SU-DHL-6 (cell line): ENCODE results near the gene C6orf47.

Source experiments
- H2AFZ ChIP-seq: fragments of 200-600 bp; sonication (generic); 2 replicates; pipeline ENCODE4 v1.6.1; 2014; ENCODE audit warnings: low read depth, mild to moderate bottlenecking, moderate library complexity, mixed read lengths, antibody characterized with exemption, low read length; ENCODE audit not compliant: severe bottlenecking
- H3F3A ChIP-seq: fragments of 200-600 bp; shearing (Covaris generic); 2 replicates; pipeline ENCODE4 v1.6.0; 2016; ENCODE audit warnings: antibody characterized with exemption, mild to moderate bottlenecking; ENCODE audit not compliant: insufficient read depth
- H3K27ac ChIP-seq: fragments of 200-600 bp; sonication (generic); 2 replicates; pipeline ENCODE4 v1.5.1; 2016; ENCODE audit warnings: low read depth, mild to moderate bottlenecking, low read length, moderate library complexity, mixed read lengths
- H3K27me3 ChIP-seq: fragments of 200-600 bp; sonication (generic), shearing (Covaris generic); 2 replicates; pipeline ENCODE4 v1.6.0; 2014; ENCODE audit warnings: mild to moderate bottlenecking, low read length
- H3K36me3 ChIP-seq: fragments of 200-600 bp; sonication (generic); 2 replicates; pipeline ENCODE4 v1.6.1; 2014; ENCODE audit warnings: mild to moderate bottlenecking, low read length, mixed read lengths
- H3K4me2 ChIP-seq: fragments of 300-600, 200-600 bp; shearing (Covaris generic), sonication (generic); 2 replicates; pipeline ENCODE4 v1.6.0; 2014; ENCODE audit warnings: low read length, low read depth, mild to moderate bottlenecking; ENCODE audit not compliant: poor library complexity, severe bottlenecking
- H3K4me3 ChIP-seq: fragments of 200-600 bp; sonication (generic); 2 replicates; pipeline ENCODE4 v1.5.1; 2014; ENCODE audit warnings: antibody characterized with exemption, low read length, mild to moderate bottlenecking, mixed read lengths; ENCODE audit not compliant: insufficient read depth, poor library complexity, severe bottlenecking
- H3K79me2 ChIP-seq: fragments of 200-600 bp; sonication (generic); 2 replicates; pipeline ENCODE4 v1.6.1; 2014; ENCODE audit warnings: mild to moderate bottlenecking, low read length, moderate library complexity; ENCODE audit not compliant: insufficient read depth
- H3K9ac ChIP-seq: fragments of 200-600 bp; sonication (generic); 2 replicates; pipeline ENCODE4 v1.7.0; 2014; ENCODE audit warnings: mild to moderate bottlenecking, low read length
- H3K9me2 ChIP-seq: fragments of 200-600 bp; sonication (generic); replicated peaks from 2 replicates; pipeline ENCODE4 v1.6.1; 2014; ENCODE audit warnings: low read length; ENCODE audit not compliant: insufficient read depth
- H3K9me3 ChIP-seq: fragments of 200-600 bp; sonication (generic); 2 replicates; pipeline ENCODE4 v1.6.1; 2014; ENCODE audit warnings: low read length, mixed read lengths; ENCODE audit not compliant: insufficient read depth
- H4K20me1 ChIP-seq: fragments of 200-600 bp; sonication (generic); 2 replicates; pipeline ENCODE4 v1.6.1; 2014; ENCODE audit warnings: low read depth, mild to moderate bottlenecking, antibody characterized with exemption, low read length, moderate library complexity, mixed read lengths
- CTCF ChIP-seq: fragments of 200-600 bp; sonication (generic); IDR thresholded peaks from one replicate; pipeline ENCODE4 v1.5.1; 2017; ENCODE audit warnings: antibody characterized with exemption, mild to moderate bottlenecking, low read length, moderate library complexity; ENCODE audit not compliant: insufficient read depth, poor library complexity, severe bottlenecking
- EZH2phosphoT487 ChIP-seq: fragments of 200-600 bp; sonication (generic), shearing (Covaris generic); conservative IDR thresholded peaks from 2 replicates; pipeline ENCODE4 v1.6.1; 2018; ENCODE audit warnings: mild to moderate bottlenecking, antibody characterized with exemption, low read length, moderate library complexity, mixed read lengths

Gene C6orf47

DNA sequence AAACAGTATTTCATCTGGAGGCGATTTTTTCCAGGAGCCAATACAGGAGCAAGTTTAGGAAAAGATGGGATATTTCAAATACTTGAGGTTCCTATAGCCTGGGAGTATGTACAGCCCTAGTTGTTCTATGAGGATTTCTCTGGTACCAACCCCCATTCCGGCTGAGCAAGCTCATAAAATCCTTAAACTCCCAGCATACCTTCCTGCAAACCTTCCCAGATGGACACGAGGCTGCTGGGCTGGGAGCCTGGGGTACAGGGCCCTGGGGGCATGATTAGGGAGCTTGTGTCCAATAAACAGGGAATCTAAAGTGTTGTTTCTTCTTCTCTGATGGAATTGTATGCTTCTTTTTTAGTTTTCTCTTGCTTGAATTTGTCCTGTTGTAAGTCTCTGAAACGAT is 38.6 kb downstream of the C6orf47 start:
- TF ChIP-seq EZH2phosphoT487 (no peak), CTCF (no peak)
- H3K9me2 ChIP-seq: no peaks in the 10 kb centered on the region
- peak overlapping the region; percentile 64 for H3K4me3 ChIP-seq
- H3K9me3 ChIP-seq: no peaks in the 10 kb centered on the region
- H3K36me3 ChIP-seq: peaks cover 50% of the 10 kb centered on the region
- H3K27ac ChIP-seq: peak overlapping the region; percentile 78; the same call in 1 of the 2 replicates
- H3K9ac ChIP-seq: peak overlapping the region; percentile 83
- peak overlapping the region; percentile 84 for H3K4me2 ChIP-seq
- peaks cover 25% of the 10 kb centered on the region for H3F3A ChIP-seq
- no peaks in the 10 kb centered on the region for H3K27me3 ChIP-seq
- H3K79me2 ChIP-seq: peaks cover 56% of the 10 kb centered on the region
- H2AFZ ChIP-seq: no peak overlapping the region
- peaks cover 16% of the 10 kb centered on the region; the same call in 1 of the 2 replicates for H4K20me1 ChIP-seq

- Histone ChIP-seq H3K36me3 (peaks cover 45% of the 10 kb centered on the region), H3K9me3 (no peaks in the 10 kb centered on the region), H3K27ac (peak overlapping the region; percentile 78), H3K9ac (peak overlapping the region; percentile 83), H3F3A (peaks cover 25% of the 10 kb centered on the region), H3K4me2 (peak overlapping the region; percentile 84), H2AFZ (no peak overlapping the region), H3K79me2 (peaks cover 50% of the 10 kb centered on the region), H4K20me1 (peaks cover 16% of the 10 kb centered on the region; the same call in 1 of the 2 replicates), H3K9me2 (no peaks in the 10 kb centered on the region), H3K27me3 (no peaks in the 10 kb centered on the region), H3K4me3 (peak overlapping the region; percentile 64)
- TF ChIP-seq CTCF (no peak), EZH2phosphoT487 (no peak)
Observed at GRCh38 chr6:31621320-31621939, 39.1 kb downstream of the C6orf47 start.

GRCh38 chr6:31620586-31621319 is 39.8 kb downstream of the C6orf47 start, which contains the start of gene PRRC2A:
PRRC2A (plus strand) TSS chr6:31620715; CDS start chr6:31622790, 2,075 bp downstream.
- Histone ChIP-seq H3K4me3 (peak within 1 kb of the TSS; percentile 64), H4K20me1 (peaks cover 16% of the 10 kb centered on the region; the same call in 1 of the 2 replicates), H3K27ac (peak within 1 kb of the TSS; percentile 86), H3K27me3 (no peaks in the 10 kb centered on the region), H3F3A (peaks cover 25% of the 10 kb centered on the region), H3K79me2 (peaks cover 48% of the 10 kb centered on the region), H2AFZ (peak within 1 kb of the TSS; percentile 6), H3K4me2 (peak within 1 kb of the TSS; percentile 84), H3K36me3 (peaks cover 38% of the 10 kb centered on the region), H3K9me2 (no peaks in the 10 kb centered on the region), H3K9ac (peak within 1 kb of the TSS; percentile 83), H3K9me3 (no peaks in the 10 kb centered on the region)
- TF ChIP-seq CTCF (no peak), EZH2phosphoT487 (no peak)
